Pancreas (tissue), 10 donors: ENCODE measurements around the gene UBXN11. TPM values are rescaled to one million over a fixed set of nuclear protein-coding genes. Genes with fewer than 3 reads are reported as not detected.

ENCODE experiments used
- ATAC-seq, 4 donors: fragments of 200-7000 bp; cut with Tn5 transposase; one replicate each; pipeline versions ENCODE4 v1.8.0 to v1.9.1; 2020; ENCODE audit warnings: mild to moderate bottlenecking in 4 of 4, moderate library complexity in 4 of 4
- DNase-seq, 6 donors: peaks; one replicate each; pipeline ENCODE4 v3.0.0-alpha.2; 2020
- FAIRE-seq: peaks from 2 replicates; lab custom pipeline; 2012; peaks lifted over from hg19 to GRCh38; lab: Jason Lieb, UNC
- H3K27ac ChIP-seq, 4 donors: fragments of 200-600 bp; sonication (generic); 1 replicate in 3 of 4; 2 replicates in 1 of 4; pipeline versions ENCODE4 v1.5.0 to v1.8.0; 2020
- H3K27me3 ChIP-seq, 4 donors: fragments of 200-600 bp; one replicate each; pipeline ENCODE4 v1.8.0; 2021
- H3K36me3 ChIP-seq, 3 donors: fragments of 200-600 bp; sonication (generic) in 1 of 3; one replicate each; pipeline versions ENCODE4 v1.5.0 to v1.8.0; 2020 to 2021
- H3K4me1 ChIP-seq, 3 donors: fragments of 200-600 bp; one replicate each; pipeline ENCODE4 v1.8.0; 2021
- H3K4me3 ChIP-seq, 4 donors: fragments of 200-600 bp; sonication (generic) in 2 of 4; one replicate each; pipeline versions ENCODE4 v1.5.0 to v1.8.0; 2020 to 2021
- H3K9me3 ChIP-seq, 4 donors: fragments of 200-600 bp; one replicate each; pipeline ENCODE4 v1.8.0; 2021
- WGBS, 2 donors: extraction: QIAGEN DNeasy Blood & Tissue Kit; methylation state at CpG; one replicate each; pipeline ENCODE4 v1.1.7; 2013; 5-methylcytosine and 5-hydroxymethylcytosine counted together
- intact Hi-C, 3 donors: fragments of 100-400 bp; cut with DNase I; formaldehyde crosslinking; loops; one replicate each; pipeline versions ENCODE4 v1.11.1 to v1.14.2; 2022
- polyA plus RNA-seq, 2 donors: library from polyadenylated mRNA; stranded (reverse); fragments of 200-250 nt; gene quantifications; one replicate each; pipeline ENCODE4 v1.2.3, GENCODE V29; 2013
- total RNA-seq, 6 donors: library from RNA; stranded (reverse); fragmentation: NEBNext Ultra II Directional in 4 of 6; extraction: Animal tissue kit (Norgen Biotek cat#: 25700) in 4 of 6; gene quantifications; one replicate each; pipeline versions ENCODE4 v1.2.1 to v1.2.4, GENCODE V29; 2021 to 2023
- TF ChIP-seq, protein P1 (sequence below), 4 donors: fragments of 200-600 bp; sonication (generic) in 3 of 4; IDR thresholded peaks; one replicate each; pipeline versions ENCODE4 v1.5.0 to v1.8.0; 2021; ENCODE audit warnings: antibody characterized with exemption in 4 of 4
- donor health status: healthy with polysubstance abuse.
- donor health status: DM: no; HTN: no; CAD: no; lungs with moderate emphysema.
- donor health status: DM: no; HTN: no; CAD: no.
- donor health status: control.
- donor health status: control.
- donor health status: Bipolar disorder and iron deficiency.
- donor health status: DM: yes; HTN: yes; CAD: no.
- donor health status: DM: no; HTN: no; CAD: no.
- donor health status: DM: no; HTN: no; CAD: no.
- donor health status: DM: yes; HTN: yes; CAD: no.

Gene UBXN11
- total and polyA plus RNA-seq, 8 donors, result 8.7 to 61.6 (median 13.9) TPM

- peaks cover 5 to 24% (median 9%) of the 10 kb centered on the region in 3 donors for H3K4me1 ChIP-seq
- TF ChIP-seq, protein P1, sequence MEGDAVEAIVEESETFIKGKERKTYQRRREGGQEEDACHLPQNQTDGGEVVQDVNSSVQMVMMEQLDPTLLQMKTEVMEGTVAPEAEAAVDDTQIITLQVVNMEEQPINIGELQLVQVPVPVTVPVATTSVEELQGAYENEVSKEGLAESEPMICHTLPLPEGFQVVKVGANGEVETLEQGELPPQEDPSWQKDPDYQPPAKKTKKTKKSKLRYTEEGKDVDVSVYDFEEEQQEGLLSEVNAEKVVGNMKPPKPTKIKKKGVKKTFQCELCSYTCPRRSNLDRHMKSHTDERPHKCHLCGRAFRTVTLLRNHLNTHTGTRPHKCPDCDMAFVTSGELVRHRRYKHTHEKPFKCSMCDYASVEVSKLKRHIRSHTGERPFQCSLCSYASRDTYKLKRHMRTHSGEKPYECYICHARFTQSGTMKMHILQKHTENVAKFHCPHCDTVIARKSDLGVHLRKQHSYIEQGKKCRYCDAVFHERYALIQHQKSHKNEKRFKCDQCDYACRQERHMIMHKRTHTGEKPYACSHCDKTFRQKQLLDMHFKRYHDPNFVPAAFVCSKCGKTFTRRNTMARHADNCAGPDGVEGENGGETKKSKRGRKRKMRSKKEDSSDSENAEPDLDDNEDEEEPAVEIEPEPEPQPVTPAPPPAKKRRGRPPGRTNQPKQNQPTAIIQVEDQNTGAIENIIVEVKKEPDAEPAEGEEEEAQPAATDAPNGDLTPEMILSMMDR (IDR thresholded peaks at IDR 0.05), result no peak
Observed at GRCh38 chr1:26283279-26283853, 23.1 kb downstream of the UBXN11 start.

DNA sequence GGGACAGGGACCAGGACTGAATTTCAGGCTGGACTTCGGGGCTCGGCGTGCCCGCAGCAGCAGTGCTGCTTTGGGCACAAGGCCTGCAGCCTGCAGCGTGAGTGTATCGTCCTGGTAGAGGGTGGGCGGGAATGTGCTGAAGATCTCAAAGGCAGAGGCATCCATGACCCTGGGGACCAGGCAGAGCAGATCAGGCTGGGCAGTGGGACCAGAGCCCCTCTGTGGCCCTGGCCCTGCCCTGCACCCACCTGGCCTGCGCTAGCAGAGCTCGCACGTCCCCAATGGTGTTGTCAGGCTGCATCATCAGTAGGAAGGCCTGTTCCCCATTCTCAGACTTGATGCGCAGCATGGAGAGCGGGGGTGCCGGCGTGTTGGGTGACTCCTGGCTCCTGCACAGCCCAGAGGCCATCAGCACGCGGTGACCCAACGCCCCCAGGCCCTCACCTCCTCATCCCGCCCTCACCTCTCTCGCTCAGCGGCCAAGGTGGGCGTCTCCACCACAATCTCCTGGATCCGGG, 24.0 kb downstream of the UBXN11 start:
- TF ChIP-seq, protein P1 (IDR thresholded peaks at IDR 0.05), result no peak
- intact Hi-C loops, result loop anchor here in 2 of 3 donors (2.0 to 5.0 kb wide), 2 partner anchors 14 to 40 kb away; no protein-coding TSS in a partner anchor
- WGBS, 2 donors, result 82 to 83% methylated on average over 20 to 22 of the region's 22 CpGs
- Histone ChIP-seq H3K27me3 (no peaks in the 10 kb centered on the region), H3K4me3 (no peak overlapping the region), H3K9me3 (no peaks in the 10 kb centered on the region), H3K27ac (no peak overlapping the region), H3K36me3 (no peaks in the 10 kb centered on the region), H3K4me1 (peaks cover 14 to 33% (median 18%) of the 10 kb centered on the region in 3 donors)
- DNase-seq (peak in 1 of 6 donors; percentile 45), ATAC-seq (no peak), FAIRE-seq (no peak)

More at GRCh38 chr1:26283279-26283853, 23.1 kb downstream of the UBXN11 start:
- FAIRE-seq (no peak), DNase-seq (no peak), ATAC-seq (no peak)
- no peaks in the 10 kb centered on the region for H3K36me3 ChIP-seq
- WGBS, 2 donors, result 64 to 72% methylated on average over 4 of the region's 4 CpGs
- no peaks in the 10 kb centered on the region for H3K9me3 ChIP-seq
- no peaks in the 10 kb centered on the region for H3K27me3 ChIP-seq
- H3K27ac ChIP-seq, result no peak overlapping the region
- intact Hi-C loops, result loop anchor here in 2 of 3 donors (2.0 to 5.0 kb wide), 2 partner anchors 13 to 39 kb away; no protein-coding TSS in a partner anchor
- no peak overlapping the region for H3K4me3 ChIP-seq

DNA sequence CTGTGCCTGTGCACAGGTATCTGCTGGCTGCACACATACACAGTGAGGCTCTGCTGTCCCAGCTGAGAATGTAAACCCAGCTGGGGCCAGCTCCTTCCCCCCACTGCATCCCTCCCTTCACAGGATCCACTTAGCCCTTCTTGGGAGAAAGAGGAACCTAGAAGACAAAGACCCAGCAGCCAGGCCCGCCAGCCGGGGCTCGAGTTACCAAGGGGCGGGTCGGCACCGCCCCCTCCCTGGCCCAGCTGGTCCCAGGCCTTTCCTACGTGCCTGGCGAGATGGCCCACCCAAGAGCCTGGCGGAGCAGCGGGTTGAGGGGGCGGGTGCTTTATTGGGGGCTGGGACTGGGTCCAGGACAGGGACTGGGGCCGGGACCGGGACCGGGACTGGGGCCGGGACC, 24.5 kb downstream of the UBXN11 start:
- no peaks in the 10 kb centered on the region for H3K27me3 ChIP-seq
- intact Hi-C loops, result loop anchor here in 2 of 3 donors (2.0 to 5.0 kb wide), 2 partner anchors 15 to 40 kb away; no protein-coding TSS in a partner anchor
- peaks cover 18 to 38% (median 23%) of the 10 kb centered on the region in 3 donors for H3K4me1 ChIP-seq
- DNase-seq (peak in 1 of 6 donors; percentile 59), ATAC-seq (no peak), FAIRE-seq (no peak)
- TF ChIP-seq, protein P1 (IDR thresholded peaks at IDR 0.05), result no peak
- no peaks in the 10 kb centered on the region for H3K9me3 ChIP-seq
- H3K27ac ChIP-seq, result no peak overlapping the region
- no peaks in the 10 kb centered on the region for H3K36me3 ChIP-seq
- peak overlapping the region in 1 of 4 donors; percentile 3 for H3K4me3 ChIP-seq
- WGBS, 2 donors, result 68 to 81% methylated on average over 14 to 15 of the region's 15 CpGs

- 93 to 98% methylated on average over 5 of the region's 5 CpGs for WGBS, 2 donors
- intact Hi-C loops, result loop anchor here in 1 of 3 donors (5.0 kb wide), 1 partner anchor 41 kb away; no protein-coding TSS in a partner anchor
- ATAC-seq (no peak), DNase-seq (no peak), FAIRE-seq (no peak)
- H3K27ac ChIP-seq, result peak overlapping the region in 1 of 4 donors; percentile 2
- H3K4me1 ChIP-seq, result peaks cover 25 to 44% (median 29%) of the 10 kb centered on the region in 3 donors
- TF ChIP-seq, protein P1 (IDR thresholded peaks at IDR 0.05), result no peak
- peak overlapping the region in 2 of 4 donors; percentile 68 to 100 for H3K4me3 ChIP-seq
- H3K36me3 ChIP-seq, result no peaks in the 10 kb centered on the region
- H3K9me3 ChIP-seq, result no peaks in the 10 kb centered on the region
- no peaks in the 10 kb centered on the region for H3K27me3 ChIP-seq
Observed at GRCh38 chr1:26281091-26281958, 25.1 kb downstream of the UBXN11 start.
